Measurements from ENCODE around the gene BCAN.

Gene BCAN

GRCh38 chr1:156677616-156678596 is 36.0 kb downstream of the BCAN start:
- peak; percentile 67 to 73 (median 68) for DNase-seq
- Histone ChIP-seq H3K4me3 (ENCODE audit: control insufficient read depth in 1 of 7, extremely low read depth in 1 of 7, insufficient read depth in 4 of 7, low read depth in 2 of 7, low read length in 6 of 7) (peak overlapping the region in 2 of 7 experiments; percentile 20 to 24), H3K36me3 (ENCODE audit: control insufficient read depth in 4 of 4, insufficient read depth in 4 of 4, low read length in 3 of 4) (no peaks in the 10 kb centered on the region), H3K27me3 (replicated peaks in 2 of 5; ENCODE audit: control insufficient read depth in 4 of 5, insufficient read depth in 5 of 5, low read length in 4 of 5) (peaks cover 0 to 88% (median 33%) of the 10 kb centered on the region in 5 experiments), H3K9me3 (ENCODE audit: control extremely low read depth in 1 of 5, control insufficient read depth in 4 of 5, insufficient read depth in 2 of 5, low read depth in 1 of 5, low read length in 4 of 5) (no peaks in the 10 kb centered on the region), H3K4me1 (ENCODE audit: control extremely low read depth in 1 of 4, control insufficient read depth in 4 of 4, insufficient read depth in 4 of 4, low read length in 3 of 4) (peaks cover 0 to 16% (median 12%) of the 10 kb centered on the region in 4 experiments), H3K27ac (ENCODE audit: insufficient read depth in 1 of 2, low read depth in 1 of 2, low read length in 2 of 2, poor library complexity in 1 of 2, severe bottlenecking in 2 of 2) (no peak overlapping the region)
- under 1% methylated on average over 14 of the region's 22 CpGs for WGBS (ENCODE audit: insufficient coverage)
- CTCF ChIA-PET = interaction anchor here (1.0 to 24.9 kb wide), 14 partner anchors 11 to 107 kb away, joined by 3 to 393 read pairs (median 8); partner anchors contain the start of genes CRABP2, HAPLN2, ISG20L2 and METTL25B
- POLR2A ChIA-PET = no interaction called here

- no peaks in the 10 kb centered on the region for H3K9me3 ChIP-seq (ENCODE audit: control extremely low read depth in 1 of 5, control insufficient read depth in 4 of 5, insufficient read depth in 2 of 5, low read depth in 1 of 5, low read length in 4 of 5)
- no peak overlapping the region for H3K4me3 ChIP-seq (ENCODE audit: control insufficient read depth in 1 of 7, extremely low read depth in 1 of 7, insufficient read depth in 4 of 7, low read depth in 2 of 7, low read length in 6 of 7)
- H3K4me1 ChIP-seq (ENCODE audit: control extremely low read depth in 1 of 4, control insufficient read depth in 4 of 4, insufficient read depth in 4 of 4, low read length in 3 of 4) = peaks cover 0 to 18% (median 15%) of the 10 kb centered on the region in 4 experiments
- no peak overlapping the region for H3K27ac ChIP-seq (ENCODE audit: insufficient read depth in 1 of 2, low read depth in 1 of 2, low read length in 2 of 2, poor library complexity in 1 of 2, severe bottlenecking in 2 of 2)
- CTCF ChIA-PET = interaction anchor here (0.6 to 24.9 kb wide), 9 partner anchors 9 to 250 kb away, joined by 3 to 393 read pairs (median 3); partner anchors contain the start of genes ISG20L2 and METTL25B
- POLR2A ChIA-PET = no interaction called here
- 100% methylated on average over 1 of the region's 2 CpGs for WGBS (ENCODE audit: insufficient coverage)
- no peaks in the 10 kb centered on the region for H3K36me3 ChIP-seq (ENCODE audit: control insufficient read depth in 4 of 4, insufficient read depth in 4 of 4, low read length in 3 of 4)
- peaks cover 0 to 72% (median 28%) of the 10 kb centered on the region in 5 experiments for H3K27me3 ChIP-seq (replicated peaks in 2 of 5; ENCODE audit: control insufficient read depth in 4 of 5, insufficient read depth in 5 of 5, low read length in 4 of 5)
- DNase-seq = no peak
These were observed 38.1 kb downstream of the BCAN start for GRCh38 chr1:156680056-156680455.

DNA sequence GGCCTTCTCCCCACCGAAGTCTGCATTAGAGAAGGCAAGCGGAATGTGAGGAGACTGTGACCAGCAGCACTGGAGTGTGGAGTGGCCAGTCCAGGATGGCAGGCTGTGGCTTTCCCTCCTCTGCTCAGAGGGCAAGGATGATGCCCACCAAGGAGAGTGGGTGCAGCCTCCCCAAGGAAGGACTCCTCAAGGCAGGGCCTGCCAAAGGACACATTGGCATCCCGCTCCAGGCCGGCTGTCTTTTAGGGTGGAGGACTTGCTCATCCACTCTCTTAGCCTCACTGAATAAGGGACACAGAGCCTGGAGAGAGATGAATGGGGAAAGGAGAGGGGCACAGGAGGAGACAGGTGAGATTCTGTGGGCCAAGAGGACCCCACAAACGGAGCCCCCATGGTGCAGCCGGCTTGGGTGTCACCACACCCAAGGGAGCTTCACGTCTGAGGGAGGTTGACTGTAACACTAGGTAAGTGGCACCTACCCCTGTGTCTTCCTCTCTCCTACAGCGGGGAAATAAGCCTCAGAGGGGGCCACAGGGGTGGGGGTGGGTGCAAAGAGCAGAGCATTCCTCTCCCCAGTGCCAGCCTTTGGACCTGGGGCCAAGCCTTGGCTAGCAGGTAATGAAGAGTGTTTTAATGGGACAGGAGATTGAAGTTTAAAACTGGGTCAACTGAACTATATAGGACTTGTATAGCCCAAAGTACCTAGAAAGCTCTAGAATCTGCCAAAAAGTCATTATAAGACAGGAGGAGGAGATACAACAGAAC is 39.5 kb downstream of the BCAN start:
- ChIA-PET POLR2A (no interaction called here), CTCF (interaction anchor here (1.3 to 24.9 kb wide), 10 partner anchors 8 to 61 kb away, joined by 3 to 393 read pairs (median 49); partner anchors contain the start of genes CRABP2, ISG20L2 and METTL25B)
- Histone ChIP-seq H3K27ac (ENCODE audit: insufficient read depth in 1 of 2, low read depth in 1 of 2, low read length in 2 of 2, poor library complexity in 1 of 2, severe bottlenecking in 2 of 2) (no peak overlapping the region), H3K36me3 (ENCODE audit: control insufficient read depth in 4 of 4, insufficient read depth in 4 of 4, low read length in 3 of 4) (no peaks in the 10 kb centered on the region), H3K4me3 (ENCODE audit: control insufficient read depth in 1 of 7, extremely low read depth in 1 of 7, insufficient read depth in 4 of 7, low read depth in 2 of 7, low read length in 6 of 7) (no peak overlapping the region), H3K27me3 (replicated peaks in 2 of 5; ENCODE audit: control insufficient read depth in 4 of 5, insufficient read depth in 5 of 5, low read length in 4 of 5) (peaks cover 0 to 59% (median 27%) of the 10 kb centered on the region in 5 experiments), H3K9me3 (ENCODE audit: control extremely low read depth in 1 of 5, control insufficient read depth in 4 of 5, insufficient read depth in 2 of 5, low read depth in 1 of 5, low read length in 4 of 5) (no peaks in the 10 kb centered on the region), H3K4me1 (ENCODE audit: control extremely low read depth in 1 of 4, control insufficient read depth in 4 of 4, insufficient read depth in 4 of 4, low read length in 3 of 4) (peaks cover 0 to 18% (median 15%) of the 10 kb centered on the region in 4 experiments)
- whole genome bisulfite sequencing (ENCODE audit: insufficient coverage) = 92% methylated on average over 4 of the region's 8 CpGs
- DNase-seq = no peak

- peaks cover 0 to 49% (median 21%) of the 10 kb centered on the region in 5 experiments for H3K27me3 ChIP-seq (replicated peaks in 2 of 5; ENCODE audit: control insufficient read depth in 4 of 5, insufficient read depth in 5 of 5, low read length in 4 of 5)
- H3K4me3 ChIP-seq (ENCODE audit: control insufficient read depth in 1 of 7, extremely low read depth in 1 of 7, insufficient read depth in 4 of 7, low read depth in 2 of 7, low read length in 6 of 7) = no peak overlapping the region
- POLR2A ChIA-PET = interaction anchor here (0.7 kb wide), 1 partner anchor 58 kb away, joined by 4 read pairs; no protein-coding TSS in a partner anchor
- 74% methylated on average over 3 of the region's 5 CpGs for WGBS (ENCODE audit: insufficient coverage)
- CTCF ChIA-PET = interaction anchor here (1.3 to 24.9 kb wide), 7 partner anchors 9 to 57 kb away, joined by 5 to 393 read pairs (median 112); partner anchors contain the start of genes CRABP2, ISG20L2 and METTL25B
- H3K36me3 ChIP-seq (ENCODE audit: control insufficient read depth in 4 of 4, insufficient read depth in 4 of 4, low read length in 3 of 4) = no peaks in the 10 kb centered on the region
- DNase-seq = no peak
- no peaks in the 10 kb centered on the region for H3K9me3 ChIP-seq (ENCODE audit: control extremely low read depth in 1 of 5, control insufficient read depth in 4 of 5, insufficient read depth in 2 of 5, low read depth in 1 of 5, low read length in 4 of 5)
- peaks cover 0 to 13% (median 9%) of the 10 kb centered on the region in 4 experiments for H3K4me1 ChIP-seq (ENCODE audit: control extremely low read depth in 1 of 4, control insufficient read depth in 4 of 4, insufficient read depth in 4 of 4, low read length in 3 of 4)
- no peak overlapping the region for H3K27ac ChIP-seq (ENCODE audit: insufficient read depth in 1 of 2, low read depth in 1 of 2, low read length in 2 of 2, poor library complexity in 1 of 2, severe bottlenecking in 2 of 2)
These were observed 40.4 kb downstream of the BCAN start for GRCh38 chr1:156682166-156682890.

GRCh38 chr1:156684227-156684782 is 42.4 kb downstream of the BCAN start:
- no peak overlapping the region for H3K27ac ChIP-seq (ENCODE audit: insufficient read depth in 1 of 2, low read depth in 1 of 2, low read length in 2 of 2, poor library complexity in 1 of 2, severe bottlenecking in 2 of 2)
- CTCF ChIA-PET = interaction anchor here (0.6 to 24.9 kb wide), 10 partner anchors 6 to 205 kb away, joined by 3 to 393 read pairs (median 6); partner anchors contain the start of genes CRABP2, ISG20L2, METTL25B and NES
- POLR2A ChIA-PET = no interaction called here
- peaks cover 0 to 40% (median 14%) of the 10 kb centered on the region in 5 experiments for H3K27me3 ChIP-seq (replicated peaks in 2 of 5; ENCODE audit: control insufficient read depth in 4 of 5, insufficient read depth in 5 of 5, low read length in 4 of 5)
- no peaks in the 10 kb centered on the region for H3K9me3 ChIP-seq (ENCODE audit: control extremely low read depth in 1 of 5, control insufficient read depth in 4 of 5, insufficient read depth in 2 of 5, low read depth in 1 of 5, low read length in 4 of 5)
- peak in 2 of 3 donors; percentile 44 to 50 for DNase-seq
- H3K36me3 ChIP-seq (ENCODE audit: control insufficient read depth in 4 of 4, insufficient read depth in 4 of 4, low read length in 3 of 4) = no peaks in the 10 kb centered on the region
- H3K4me1 ChIP-seq (ENCODE audit: control extremely low read depth in 1 of 4, control insufficient read depth in 4 of 4, insufficient read depth in 4 of 4, low read length in 3 of 4) = peaks cover 0 to 9% (median 3%) of the 10 kb centered on the region in 4 experiments
- 71% methylated on average over 1 of the region's 5 CpGs for WGBS (ENCODE audit: insufficient coverage)
- H3K4me3 ChIP-seq (ENCODE audit: control insufficient read depth in 1 of 7, extremely low read depth in 1 of 7, insufficient read depth in 4 of 7, low read depth in 2 of 7, low read length in 6 of 7) = no peak overlapping the region
